Stimulated activated naive CD4-positive, alpha-beta T cell (primary cell): ENCODE results near the gene SEC14L2.
A peak's percentile ranks its signal among the peaks of the same experiment; 100 is the strongest.
"Not testable (repeated sequence)": the region's sequence is repeated elsewhere in the genome, so short reads cannot be mapped to it uniquely, and the experiment has no call there.

Experiments used
- DNase-seq, 6 experiments: peaks; one replicate each; lab custom pipeline; 2025; lab: John Stamatoyannopoulos, UW

Gene SEC14L2

DNA sequence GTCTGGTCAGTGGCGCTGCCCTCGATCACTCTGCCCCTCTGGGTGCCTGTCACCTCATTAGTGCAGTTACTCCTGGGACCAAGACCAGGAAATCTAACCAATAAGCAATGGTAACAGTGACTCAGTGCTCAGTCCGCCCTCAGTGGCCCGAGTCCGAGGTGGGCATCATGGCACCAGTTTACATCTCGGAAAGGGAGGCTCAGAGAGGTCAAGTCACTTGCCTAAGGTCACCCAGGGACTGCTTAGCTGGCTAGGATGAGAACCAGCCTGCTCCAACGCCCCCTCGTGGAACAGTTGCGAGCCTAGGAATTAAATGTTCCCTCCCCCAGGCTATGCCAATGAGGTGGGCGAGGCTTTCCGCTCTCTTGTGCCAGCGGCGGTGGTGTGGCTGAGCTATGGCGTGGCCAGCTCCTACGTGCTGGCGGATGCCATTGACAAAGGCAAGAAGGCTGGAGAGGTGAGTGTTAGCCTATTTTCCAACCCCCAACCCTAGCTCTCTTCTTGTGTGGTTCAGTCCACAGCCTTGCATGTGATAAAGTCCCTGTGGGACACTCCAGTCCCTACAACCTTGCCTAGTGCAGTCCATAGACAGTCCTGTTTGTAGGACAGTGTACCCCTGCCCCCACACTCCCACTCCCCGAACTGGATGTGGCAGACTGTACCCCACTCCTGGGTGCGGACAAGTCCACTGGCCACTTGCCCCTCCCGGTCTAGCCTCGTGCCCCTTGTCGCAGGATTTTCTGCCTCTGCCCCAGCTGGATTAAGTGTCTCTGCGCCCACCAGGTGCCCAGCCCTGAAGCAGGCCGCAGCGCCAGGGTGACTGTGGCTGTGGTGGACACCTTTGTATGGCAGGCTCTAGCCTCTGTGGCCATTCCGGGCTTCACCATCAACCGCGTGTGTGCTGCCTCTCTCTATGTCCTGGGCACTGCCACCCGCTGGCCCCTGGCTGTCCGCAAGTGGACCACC is 29.9 kb downstream of the SEC14L2 start:
- DNase-seq: peak; percentile 71 to 85 (median 78)

DNA sequence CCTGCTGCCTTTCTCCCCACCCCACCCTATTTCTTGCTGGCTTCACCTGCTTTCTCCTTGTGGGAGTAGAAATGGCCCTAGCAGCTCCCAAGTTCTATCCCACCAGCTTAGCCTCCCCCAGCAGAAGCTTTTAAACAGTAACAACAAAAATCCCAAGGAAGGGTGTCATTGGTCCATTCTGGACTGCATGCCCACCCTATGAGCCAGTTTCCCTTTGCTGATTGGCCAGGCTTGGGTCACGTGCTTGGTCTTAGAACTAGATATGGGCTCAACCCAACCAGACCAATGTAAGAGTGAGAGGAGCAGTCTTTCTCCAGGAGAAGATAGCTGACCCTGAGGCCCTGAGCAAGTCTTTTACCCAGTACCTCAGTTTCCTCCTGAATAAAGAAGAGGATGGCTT is 31.1 kb downstream of the SEC14L2 start:
- DNase-seq: no peak

DNA sequence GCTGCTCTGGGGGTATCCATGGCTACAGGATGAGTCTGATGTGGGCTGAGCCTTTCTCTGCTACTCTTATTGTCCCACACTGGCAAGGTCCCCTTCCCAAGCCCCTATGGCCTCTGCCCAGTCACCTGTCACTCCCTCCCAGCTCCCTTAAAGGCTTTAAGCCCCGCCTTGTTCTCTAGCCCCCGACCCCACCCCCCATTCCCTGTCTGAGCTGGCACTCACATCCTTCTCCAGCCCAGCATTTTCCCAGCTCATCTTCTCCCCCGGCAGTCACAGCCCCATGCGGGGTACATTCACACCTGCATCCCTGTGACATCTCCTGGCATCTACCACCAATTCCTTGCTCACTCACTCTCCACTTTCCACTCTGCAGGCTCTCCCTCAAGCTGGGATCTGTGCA is 33.1 kb downstream of the SEC14L2 start:
- DNase-seq: no peak

DNA sequence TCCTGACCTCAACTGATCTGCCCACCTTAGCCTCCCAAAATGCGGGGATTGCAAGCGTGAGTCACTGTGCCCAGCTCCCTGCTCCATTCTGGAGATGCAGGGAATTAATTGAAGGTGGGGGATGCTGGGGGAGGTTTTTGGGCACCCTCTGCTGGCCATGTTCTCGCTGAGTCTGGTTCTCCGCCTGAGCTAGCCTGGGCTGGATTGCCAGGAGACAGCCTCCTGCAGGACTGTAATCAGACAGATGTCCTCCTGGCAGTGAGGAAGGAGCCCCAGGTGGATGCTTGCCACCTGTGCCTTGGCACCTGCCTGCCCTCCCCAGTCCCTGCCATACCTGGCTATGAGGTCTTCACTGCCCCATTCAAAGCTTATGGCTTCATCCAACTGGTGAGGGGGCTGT is 34.1 kb downstream of the SEC14L2 start:
- no peak for DNase-seq

DNA sequence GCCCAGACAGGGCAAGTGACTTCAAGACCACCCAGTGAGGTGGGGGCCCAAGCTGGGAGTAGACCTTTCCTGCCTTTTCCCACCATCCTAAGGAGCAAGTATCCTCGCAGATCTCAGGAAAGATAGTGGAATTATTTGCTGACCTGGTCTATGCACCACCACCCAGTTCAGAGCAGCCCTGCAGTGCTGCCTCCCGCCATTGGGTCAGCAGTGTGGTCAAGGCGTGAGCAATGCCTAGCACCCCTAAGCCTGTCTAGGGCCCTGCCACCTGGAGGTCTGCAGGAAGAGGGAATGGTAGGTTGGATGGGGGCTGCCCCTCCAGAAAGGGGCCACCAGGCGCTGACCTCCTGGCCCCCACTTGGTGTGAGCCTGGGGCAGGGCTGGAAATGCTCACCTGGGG is 35.3 kb downstream of the SEC14L2 start:
- no peak for DNase-seq

DNA sequence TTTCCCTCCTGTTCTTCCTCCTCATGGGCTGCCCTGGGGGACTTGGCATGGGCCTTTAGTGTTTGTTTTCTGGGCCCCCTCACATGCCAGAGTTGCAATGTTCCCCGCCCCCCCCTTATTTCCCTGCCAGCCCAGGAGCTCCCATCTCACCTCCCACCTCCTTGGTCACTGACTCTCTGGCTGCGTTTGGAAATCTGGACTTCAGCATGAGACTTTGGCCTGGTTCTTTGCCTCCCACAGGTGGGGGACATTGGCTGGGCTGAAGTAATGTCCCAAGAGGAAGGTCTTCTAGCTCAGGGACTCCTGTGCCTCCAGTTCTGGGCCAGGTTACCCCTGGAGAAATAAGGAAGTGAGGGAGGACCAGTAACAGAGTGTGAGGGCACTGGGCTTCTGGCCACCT is 35.7 kb downstream of the SEC14L2 start:
- no peak for DNase-seq

DNA sequence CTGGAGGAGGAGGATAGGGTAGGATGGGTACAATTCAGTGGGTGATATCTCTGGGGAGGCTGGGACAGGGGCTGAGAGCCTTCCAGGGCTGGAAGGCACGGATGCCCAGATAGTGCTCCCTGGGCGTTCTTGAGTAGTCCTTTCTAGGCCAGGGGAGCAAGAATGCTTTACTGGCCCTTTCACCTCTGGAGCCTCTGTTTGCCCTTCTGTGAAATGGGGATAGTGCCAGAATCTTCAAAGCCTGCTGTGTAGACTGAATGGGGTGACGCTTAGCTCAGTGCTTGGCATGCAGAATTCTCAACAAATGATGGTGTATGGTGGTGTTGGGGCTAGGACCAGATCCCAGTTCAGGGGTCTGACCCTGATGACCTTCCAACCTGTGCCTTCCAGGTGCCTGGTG is 36.4 kb downstream of the SEC14L2 start:
- no peak for DNase-seq

DNA sequence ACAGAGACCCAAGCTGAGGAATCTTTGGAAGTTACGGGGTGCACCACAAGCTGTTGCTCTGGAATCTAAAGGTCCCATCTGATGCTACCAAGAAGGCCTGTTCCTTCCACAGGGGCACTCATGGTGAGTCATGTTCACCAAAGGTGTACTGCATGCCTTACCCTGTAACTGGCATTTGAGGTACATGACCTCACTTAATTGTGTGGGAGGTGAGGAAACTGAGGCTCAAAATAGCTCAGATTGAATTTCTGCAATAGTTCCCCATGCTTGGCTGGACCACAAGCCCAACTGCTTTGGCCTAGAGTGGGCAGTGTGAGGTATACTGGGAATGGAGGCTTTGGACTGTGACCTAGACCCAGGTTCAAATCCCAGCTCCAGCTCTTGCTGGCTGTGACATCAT is 37.0 kb downstream of the SEC14L2 start:
- no peak for DNase-seq

DNA sequence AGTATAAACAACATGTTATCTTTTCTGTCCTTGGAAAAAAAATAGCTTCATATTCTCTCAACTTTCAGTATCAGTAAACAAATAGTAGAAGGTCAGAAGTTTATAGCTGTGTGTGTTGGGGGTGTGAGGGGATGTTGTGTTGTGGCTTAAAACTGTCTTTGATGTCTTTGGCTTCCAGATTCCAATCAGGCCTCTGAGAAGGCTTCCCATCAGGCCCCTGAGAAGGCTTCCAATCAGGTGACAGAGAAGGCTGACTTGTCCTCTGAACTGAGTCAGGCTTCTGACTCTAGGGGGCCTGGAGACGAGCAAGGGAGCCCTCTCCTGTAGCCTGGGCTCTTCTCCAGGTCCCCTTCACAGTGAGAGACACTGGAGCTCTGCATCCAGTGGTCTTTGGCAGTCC is 38.0 kb downstream of the SEC14L2 start:
- peak in 2 of 6 experiments; percentile 10 to 19 for DNase-seq

DNA sequence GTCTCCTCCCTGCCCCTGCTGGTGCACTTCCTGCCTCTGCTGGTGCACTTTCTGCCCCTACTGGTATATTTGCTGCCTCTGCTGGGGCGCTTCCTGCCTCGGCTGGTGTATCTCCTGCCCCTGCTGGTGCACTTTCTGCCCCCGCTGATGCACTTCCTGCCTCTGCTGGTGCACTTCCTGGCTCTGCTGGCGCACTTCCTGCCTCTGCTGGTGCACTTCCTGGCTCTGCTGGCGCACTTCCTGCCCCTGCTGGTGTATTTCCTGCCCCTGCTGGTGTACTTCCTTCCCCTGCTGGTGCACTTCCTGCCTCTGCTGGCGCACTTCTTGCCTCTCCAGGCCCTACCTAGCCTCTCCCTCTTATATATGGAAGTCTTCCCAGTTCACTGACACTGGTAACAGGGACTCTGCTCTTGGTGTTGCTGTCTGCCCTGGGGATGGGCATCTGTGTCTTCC is 38.9 kb downstream of the SEC14L2 start:
- peak; percentile 77 to 96 (median 88) for DNase-seq

DNA sequence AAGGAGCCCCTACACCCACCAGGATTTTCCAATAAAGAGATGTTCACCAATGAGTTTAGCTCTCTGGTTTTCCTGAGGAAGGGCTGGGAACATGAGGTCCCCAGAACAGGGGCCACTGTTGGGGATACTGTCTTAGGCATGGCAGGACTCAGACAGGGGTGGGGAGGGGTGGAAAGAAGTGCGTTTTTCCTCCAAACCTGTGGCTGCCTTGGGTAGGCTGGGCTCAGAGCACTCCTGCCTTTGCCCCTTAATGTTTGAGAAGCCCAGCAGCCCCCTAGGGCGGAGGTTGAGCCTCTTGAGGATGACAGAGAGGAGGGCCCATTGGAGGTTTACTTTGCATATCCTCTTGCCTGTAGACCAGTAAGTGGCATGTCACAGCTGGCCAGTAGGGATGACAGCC is 39.4 kb downstream of the SEC14L2 start:
- no peak for DNase-seq

DNA sequence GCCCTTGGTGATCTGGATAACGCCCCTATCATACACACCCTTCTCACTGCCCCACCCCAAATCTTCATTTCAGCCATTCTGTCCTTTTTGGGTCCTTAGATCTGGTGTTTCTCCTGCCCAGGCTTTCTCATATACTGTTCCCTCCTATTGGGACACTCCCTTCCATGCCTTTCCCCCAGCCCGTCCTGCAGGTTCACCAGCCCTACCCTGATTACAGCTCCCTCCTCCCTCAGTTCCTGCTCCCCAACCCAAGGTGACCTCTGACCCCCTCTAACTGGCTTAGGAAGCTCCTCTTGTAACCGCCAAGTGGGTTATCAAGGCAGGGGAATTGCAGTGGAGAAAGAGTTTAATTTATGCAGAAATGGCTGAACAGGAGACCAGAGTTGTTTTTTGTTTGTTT is 41.7 kb downstream of the SEC14L2 start:
- no peak for DNase-seq

DNA sequence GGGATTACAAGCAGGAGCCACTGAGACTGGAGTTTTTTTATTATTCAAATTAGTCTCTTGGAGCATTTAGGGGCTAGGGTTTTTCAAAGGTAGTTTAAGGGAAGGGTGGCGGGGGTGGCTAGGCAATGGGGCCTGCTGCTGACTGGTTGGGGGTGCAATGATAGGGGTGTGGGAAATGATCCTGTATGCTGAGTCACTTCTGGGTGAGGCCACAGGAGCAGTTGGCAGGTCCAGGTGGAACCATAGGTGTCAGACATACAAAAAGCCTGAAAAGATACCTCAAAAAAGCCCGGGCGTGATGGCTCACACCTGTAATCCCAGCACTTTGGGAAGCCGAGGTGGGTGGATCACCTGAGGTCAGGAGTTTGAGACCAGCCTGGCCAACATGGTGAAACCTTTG is 42.4 kb downstream of the SEC14L2 start:
- DNase-seq: no peak

DNA sequence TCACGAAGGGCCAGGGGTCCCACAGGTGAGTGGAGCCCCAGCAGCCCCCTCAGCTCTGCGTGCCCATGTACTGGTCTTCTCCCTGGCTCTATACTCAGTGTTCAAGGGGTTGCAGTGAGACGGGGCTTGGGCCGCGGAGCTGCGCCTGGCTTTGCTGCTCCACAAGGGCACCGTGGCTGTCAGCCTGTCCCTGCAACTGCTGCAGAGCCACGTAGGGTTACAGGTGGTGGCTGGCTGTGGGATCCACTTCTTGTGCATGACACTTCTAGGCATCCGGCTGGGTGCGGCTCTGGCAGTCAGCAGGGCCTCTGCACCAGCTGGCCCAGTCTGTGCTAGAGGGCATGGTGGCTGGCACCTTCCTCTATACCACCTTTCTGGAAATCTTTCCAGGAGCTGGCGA is 43.0 kb downstream of the SEC14L2 start:
- DNase-seq: no peak

DNA sequence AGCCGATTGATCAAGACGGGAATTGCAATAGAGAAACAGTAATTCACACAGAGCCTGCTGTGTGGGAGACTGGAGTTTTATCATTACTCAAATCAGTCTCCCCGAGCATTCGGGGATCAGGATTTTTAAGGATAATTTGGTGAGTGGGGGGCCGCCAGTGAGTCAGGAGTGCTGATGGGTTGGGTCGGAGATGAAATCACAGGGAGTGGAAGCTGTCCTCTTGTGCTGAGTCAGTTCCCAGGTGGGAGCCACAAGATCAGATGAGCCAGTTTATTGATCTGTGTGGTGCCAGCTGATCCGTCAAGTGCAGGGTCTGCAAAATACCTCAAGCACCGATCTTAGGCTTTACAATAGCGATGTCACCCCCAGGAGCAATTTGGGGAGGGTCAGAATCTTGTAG is 44.3 kb downstream of the SEC14L2 start:
- no peak for DNase-seq

DNA sequence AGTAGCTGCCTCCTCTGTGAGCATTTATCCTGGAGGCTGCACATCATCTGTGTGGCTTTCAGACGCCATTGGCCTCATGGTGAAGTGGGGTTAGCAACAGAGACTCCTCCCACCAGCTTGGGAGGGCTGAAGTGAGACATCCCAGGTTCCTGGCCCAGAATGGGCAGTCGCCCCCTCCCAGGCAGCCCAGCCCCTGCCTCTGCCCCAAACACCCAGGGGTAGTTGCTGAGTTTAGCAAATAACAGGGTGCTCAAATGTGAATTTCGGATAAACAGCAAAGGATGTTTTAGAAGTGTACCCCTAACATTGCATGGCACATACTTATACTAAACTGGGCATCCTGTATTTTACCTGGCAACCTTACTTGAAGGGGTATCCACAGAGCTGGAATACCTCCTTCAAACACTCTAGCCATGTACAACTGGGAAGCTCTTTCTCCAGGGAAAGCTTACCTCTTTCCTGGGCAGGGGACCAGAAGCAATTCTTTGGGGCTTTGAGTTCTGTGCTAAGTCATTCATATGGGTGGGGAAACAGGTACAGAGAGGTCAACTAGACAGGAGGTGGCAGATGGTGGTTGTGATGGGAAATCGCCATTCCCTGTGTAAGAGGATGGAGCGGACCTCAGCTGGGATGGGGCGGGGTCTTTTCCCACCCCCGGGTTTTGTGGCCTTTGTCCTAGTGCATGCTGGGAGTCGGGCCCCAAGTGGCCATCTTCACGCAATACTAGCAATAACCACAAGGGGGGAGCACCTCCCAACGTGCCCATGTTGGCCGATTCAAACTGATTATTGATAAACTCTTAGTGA is 48.0 kb downstream of the SEC14L2 start:
- peak in 3 of 6 experiments; percentile 1 to 24 (median 6) for DNase-seq

DNA sequence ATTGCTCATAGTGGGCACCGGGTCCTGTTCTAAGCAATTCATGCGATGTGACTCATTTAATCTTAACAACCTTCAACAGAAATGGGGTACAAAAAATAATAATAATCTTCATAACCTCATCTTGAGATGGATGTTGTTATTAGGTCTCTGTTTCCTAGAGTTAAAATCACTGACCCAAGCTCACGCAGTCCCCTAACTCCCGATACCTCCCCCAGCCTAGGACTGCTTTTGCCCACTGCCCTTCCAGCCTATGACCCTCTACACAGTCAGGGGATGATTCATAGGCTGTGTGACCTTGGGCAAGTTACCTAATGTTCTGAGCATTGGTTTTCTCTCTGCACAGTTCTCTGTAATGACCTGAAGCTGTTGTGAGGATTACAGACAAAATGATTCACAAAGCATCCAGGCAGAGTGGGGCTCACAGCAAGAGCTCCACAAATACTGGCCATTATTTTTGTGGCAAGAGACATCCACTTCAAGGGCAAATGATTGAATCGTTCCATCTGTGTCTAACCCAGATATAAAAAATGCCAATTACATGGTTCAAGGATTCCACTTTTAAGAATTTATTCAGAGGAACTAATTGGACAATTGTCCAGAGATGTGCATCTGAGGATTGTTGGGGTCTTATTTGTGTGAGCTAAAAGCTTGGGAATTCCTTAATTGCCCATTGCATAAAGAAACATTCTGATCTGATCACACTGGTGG is 48.8 kb downstream of the SEC14L2 start:
- no peak for DNase-seq

DNA sequence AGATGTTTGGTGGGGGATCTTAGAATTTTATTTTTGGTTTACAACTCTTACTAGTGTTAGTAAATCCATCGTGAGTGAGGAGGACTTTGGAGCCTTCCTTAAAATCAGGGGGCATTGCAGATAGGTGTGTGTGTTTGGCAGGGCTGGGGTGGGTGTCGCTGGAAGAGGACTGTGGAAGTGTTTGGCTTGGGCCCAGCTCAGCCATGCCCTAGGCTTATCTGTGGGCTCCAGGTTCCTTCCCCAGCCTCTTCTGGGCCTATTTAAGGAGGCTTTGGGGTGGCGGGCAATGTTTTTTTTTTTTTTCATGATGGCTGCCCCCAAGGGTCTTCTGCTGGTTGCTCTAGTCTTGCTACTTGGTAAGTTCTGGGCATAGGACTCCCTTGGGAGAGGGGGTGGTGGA is 50.8 kb downstream of the SEC14L2 start:
- no peak for DNase-seq

DNA sequence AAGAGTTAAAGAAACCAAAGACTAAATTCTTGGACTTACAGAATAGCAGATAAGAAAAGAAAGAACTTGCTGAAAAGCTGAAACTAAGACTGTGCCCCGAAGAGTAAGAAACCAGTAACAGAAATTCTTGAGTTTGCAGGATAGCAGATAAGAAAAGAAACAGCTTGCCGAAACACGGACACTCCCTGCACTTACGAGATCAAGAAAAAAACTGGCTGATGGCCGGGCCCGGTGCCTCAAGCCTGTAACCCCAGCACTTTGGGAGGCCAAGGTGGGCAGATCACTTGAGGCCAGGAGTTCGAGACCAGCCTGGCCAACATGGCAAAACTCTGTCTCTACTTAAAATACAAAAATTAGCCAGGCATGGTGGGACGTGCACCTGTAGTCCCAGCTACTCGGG is 54.7 kb downstream of the SEC14L2 start:
- not testable (repeated sequence) for DNase-seq

DNA sequence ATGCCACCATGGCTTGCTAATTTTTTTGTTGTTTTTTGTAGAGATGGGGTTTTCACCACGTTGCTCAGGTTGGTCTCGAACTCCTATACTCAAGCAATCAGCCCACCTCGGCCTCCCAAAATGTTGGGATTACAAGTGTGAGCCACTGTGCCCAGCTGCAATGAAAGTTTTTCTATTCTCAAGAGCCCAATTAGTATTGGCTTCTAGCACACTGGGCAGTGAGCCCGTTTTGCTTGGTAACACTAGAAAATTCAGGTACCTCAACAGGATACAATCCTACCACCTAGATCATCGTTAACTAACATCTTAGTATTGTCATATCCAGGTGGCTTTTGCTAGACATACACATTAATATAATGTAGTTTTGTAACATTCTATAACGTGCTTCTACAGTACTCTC is 56.0 kb downstream of the SEC14L2 start:
- DNase-seq: no peak

DNA sequence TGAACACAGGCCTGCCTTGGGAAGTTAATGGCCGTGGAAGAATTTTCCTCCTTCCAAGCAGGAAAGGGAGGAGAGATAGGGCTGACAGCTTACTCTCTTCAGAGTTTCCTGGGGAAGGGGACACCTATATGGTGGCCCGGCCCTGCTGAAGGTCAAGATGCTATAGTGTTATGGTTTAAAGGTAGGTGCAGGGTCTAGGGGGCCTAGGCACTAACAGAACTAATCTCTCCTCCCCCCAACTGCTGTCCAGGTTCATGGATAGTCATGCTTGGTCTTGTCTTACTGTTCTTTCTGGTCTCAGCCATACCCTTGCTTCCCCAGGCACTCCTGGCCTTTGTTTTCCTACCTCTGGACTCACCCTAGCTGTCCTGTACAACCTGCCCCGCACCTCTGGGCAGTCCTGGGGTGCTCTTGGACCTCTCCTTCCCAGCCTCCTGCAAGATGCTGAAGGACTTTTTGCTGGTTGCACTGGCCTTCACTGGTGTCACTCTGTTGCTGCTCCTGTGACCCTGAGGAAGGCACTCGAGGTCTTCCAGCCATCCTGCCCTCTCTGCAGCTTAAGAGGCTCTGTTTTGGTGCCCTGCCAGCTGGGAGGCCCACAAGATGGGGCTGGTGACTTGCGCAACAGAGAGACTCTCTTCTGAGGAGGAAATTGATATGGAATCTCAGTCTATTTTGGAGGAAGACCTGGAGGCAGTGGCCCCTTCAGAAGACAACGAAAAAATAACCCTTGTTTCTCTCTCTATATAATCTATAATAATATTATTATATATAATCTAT is 57.1 kb downstream of the SEC14L2 start:
- DNase-seq: peak in 2 of 6 experiments; percentile 11 to 23
